A673 (cell line): ENCODE results near the gene CDH18. TPM values are rescaled to one million over a fixed set of nuclear protein-coding genes. Genes with fewer than 3 reads are reported as not detected.

ENCODE experiments used
- BruUV-seq: library from RNA; stranded (reverse); fragments of 400-500 nt; replicated peaks from 2 replicates; lab custom pipeline; 2021; lab: Mats Ljungman, UMichigan
- CTCF ChIA-PET: fragments of 300-600 bp; sonication (Branson Sonifier 250); formaldehyde crosslinking; loops from one replicate; lab custom pipeline; 2022; ENCODE audit warnings: antibody characterized with exemption; lab: Charles Lee
- POLR2A ChIA-PET: fragments of 300-600 bp; sonication (Branson Sonifier 250); formaldehyde crosslinking; loops from one replicate; lab custom pipeline; 2022; ENCODE audit warnings: antibody characterized with exemption; ENCODE audit not compliant: low non-redundant PET; lab: Charles Lee
- DNase-seq: peaks from one replicate; pipeline ENCODE4 v3.0.0-alpha.2; 2015; ENCODE audit warnings: low spot score
- H3K27ac ChIP-seq: fragments of 200-600 bp; sonication (generic); 2 replicates; pipeline ENCODE4 v1.5.1; 2016; ENCODE audit warnings: mixed run types, low read depth, mild to moderate bottlenecking, mixed read lengths, antibody characterized with exemption, low read length; ENCODE audit not compliant: poor library complexity, severe bottlenecking
- H3K27me3 ChIP-seq: fragments of 200-600 bp; sonication (generic); replicated peaks from 2 replicates; pipeline ENCODE4 v1.6.1; 2017; ENCODE audit warnings: mixed run types, low read depth, mild to moderate bottlenecking, mixed read lengths, antibody characterized with exemption, low read length; ENCODE audit not compliant: insufficient read depth, poor library complexity
- H3K36me3 ChIP-seq: fragments of 200-600 bp; sonication (generic); 2 replicates; pipeline ENCODE4 v1.6.1; 2016; ENCODE audit warnings: mixed run types, mild to moderate bottlenecking, mixed read lengths, antibody characterized with exemption, low read length; ENCODE audit not compliant: insufficient read depth, poor library complexity, severe bottlenecking
- H3K4me1 ChIP-seq: fragments of 200-600 bp; sonication (generic); 2 replicates; pipeline ENCODE4 v1.6.1; 2017; ENCODE audit warnings: mixed run types, mild to moderate bottlenecking, mixed read lengths, antibody characterized with exemption, low read length; ENCODE audit not compliant: insufficient read depth, poor library complexity, severe bottlenecking
- H3K4me3 ChIP-seq: fragments of 200-600 bp; sonication (generic); 2 replicates; pipeline ENCODE4 v1.5.1; 2016; ENCODE audit warnings: low read depth, mixed run types, mild to moderate bottlenecking, mixed read lengths, low read length; ENCODE audit not compliant: poor library complexity, severe bottlenecking
- H3K9me3 ChIP-seq: fragments of 200-600 bp; sonication (generic); 2 replicates; pipeline ENCODE4 v1.6.1; 2016; ENCODE audit warnings: mixed run types, low read depth, mild to moderate bottlenecking, mixed read lengths, antibody characterized with exemption, low read length; ENCODE audit not compliant: poor library complexity, severe bottlenecking
- CTCF ChIP-seq: fragments of 300-800, 200-600 bp; sonication (generic); conservative IDR thresholded peaks from 2 replicates; pipeline ENCODE4 v1.5.1; 2017; ENCODE audit warnings: low read depth, mild to moderate bottlenecking, antibody characterized with exemption, low read length, moderate library complexity, mixed read lengths
- EZH2 ChIP-seq: fragments of 200-600 bp; sonication (generic); IDR thresholded peaks from 2 replicates; pipeline ENCODE4 v1.6.1; 2017; ENCODE audit warnings: borderline replicate concordance, low read depth, mild to moderate bottlenecking, mixed read lengths, antibody characterized with exemption, low read length; ENCODE audit not compliant: poor library complexity, severe bottlenecking
- intact Hi-C: fragments of 100-400 bp; cut with micrococcal nuclease; formaldehyde crosslinking; loops from one replicate; pipeline ENCODE4 v1.10.0; 2022; ENCODE audit not compliant: unreplicated experiment
- total RNA-seq: library from RNA; stranded (reverse); gene quantifications from 2 replicates; pipeline ENCODE4 v1.2.3, GENCODE V29; 2021

The CDH18 gene
- total RNA-seq, 1 experiment from 2014 or later: not detected

GRCh38 chr5:20017021-20017420 lies 29.0 kb upstream of the CDH18 start:
- no TSS peak for BruUV-seq
- ChIA-PET POLR2A (no interaction called here), CTCF (no interaction called here)
- DNase-seq: no peak
- Histone ChIP-seq H3K9me3 (no peaks in the 10 kb centered on the region), H3K27me3 (no peaks in the 10 kb centered on the region), H3K4me3 (no peak overlapping the region), H3K27ac (no peak overlapping the region), H3K4me1 (no peaks in the 10 kb centered on the region), H3K36me3 (no peaks in the 10 kb centered on the region)
- TF ChIP-seq CTCF (no peak), EZH2 (no peak)
- intact Hi-C loops: no loop called here

- BruUV-seq: no TSS peak
- no peaks in the 10 kb centered on the region for H3K36me3 ChIP-seq
- TF ChIP-seq EZH2 (no peak), CTCF (no peak)
- CTCF ChIA-PET: no interaction called here
- no peak for DNase-seq
- POLR2A ChIA-PET: no interaction called here
- intact Hi-C loops: no loop called here
- no peak overlapping the region for H3K4me3 ChIP-seq
- H3K27ac ChIP-seq: no peak overlapping the region
- H3K27me3 ChIP-seq: no peaks in the 10 kb centered on the region
- no peaks in the 10 kb centered on the region for H3K4me1 ChIP-seq
- no peaks in the 10 kb centered on the region for H3K9me3 ChIP-seq
These were observed 12.4 kb upstream of the CDH18 start for GRCh38 chr5:20000416-20000815.

GRCh38 chr5:19988457-19988856 lies 457 bp upstream of the CDH18 start:
- POLR2A ChIA-PET: no interaction called here
- DNase-seq: no peak
- TF ChIP-seq EZH2: no peak
- no peak for TF ChIP-seq CTCF
- BruUV-seq: no TSS peak
- Histone ChIP-seq H3K27me3 (peaks cover 17% of the 10 kb centered on the region), H3K36me3 (no peaks in the 10 kb centered on the region), H3K27ac (no peak overlapping the region), H3K9me3 (no peaks in the 10 kb centered on the region), H3K4me3 (peak overlapping the region; percentile 36), H3K4me1 (no peaks in the 10 kb centered on the region)
- CTCF ChIA-PET: no interaction called here
- intact Hi-C loops: no loop called here
